K562 treated with DMSO at 1 percent for 48 hours (cell line): ENCODE results near the gene LAG3. TPM values are rescaled to one million over a fixed set of nuclear protein-coding genes. Genes with fewer than 3 reads are reported as not detected.

ENCODE experiments used
- total RNA-seq: library from RNA; unstranded; fragments of 300-600 nt; gene quantifications from 2 replicates; pipeline ENCODE4 v1.2.3, GENCODE V29; 2022; ENCODE audit warnings: low replicate concordance; ENCODE audit errors: extremely low read depth

LAG3 gene
- total RNA-seq, result not detected in 2 replicates

DNA sequence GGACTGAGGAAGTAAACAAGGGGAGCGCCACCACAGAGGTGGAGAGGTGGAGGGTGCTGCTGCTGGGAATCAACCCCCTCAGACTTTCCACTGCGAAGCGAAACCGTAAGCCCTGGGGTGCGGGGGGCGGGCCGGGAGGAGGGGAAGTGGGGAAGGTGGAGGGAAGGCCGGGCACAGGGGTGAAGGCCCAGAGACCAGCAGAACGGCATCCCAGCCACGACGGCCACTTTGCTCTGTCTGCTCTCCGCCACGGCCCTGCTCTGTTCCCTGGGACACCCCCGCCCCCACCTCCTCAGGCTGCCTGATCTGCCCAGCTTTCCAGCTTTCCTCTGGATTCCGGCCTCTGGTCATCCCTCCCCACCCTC, at the start of gene LAG3:
TSS of gene LAG3 (plus strand) at position 190 of the 365 bp plus-strand sequence. CDS start 333 bp downstream, outside the sequence.

GRCh38 chr12:6723607-6724408, 48.5 kb upstream of the LAG3 start, which contains the start of gene COPS7A:
Gene COPS7A (plus strand): TSS chr12:6724046. CDS start chr12:6724657, 611 bp downstream.

GRCh38 chr12:6752921-6753771, 19.2 kb upstream of the LAG3 start, which contains the start of gene MLF2:
Gene MLF2 (minus strand): TSS chr12:6753141. CDS start chr12:6752334, 807 bp downstream.

GRCh38 chr12:6765634-6766581, 6.4 kb upstream of the LAG3 start, which contains the start of gene PTMS:
Gene PTMS (plus strand): TSS chr12:6766363. CDS start chr12:6766706, 343 bp downstream.

DNA sequence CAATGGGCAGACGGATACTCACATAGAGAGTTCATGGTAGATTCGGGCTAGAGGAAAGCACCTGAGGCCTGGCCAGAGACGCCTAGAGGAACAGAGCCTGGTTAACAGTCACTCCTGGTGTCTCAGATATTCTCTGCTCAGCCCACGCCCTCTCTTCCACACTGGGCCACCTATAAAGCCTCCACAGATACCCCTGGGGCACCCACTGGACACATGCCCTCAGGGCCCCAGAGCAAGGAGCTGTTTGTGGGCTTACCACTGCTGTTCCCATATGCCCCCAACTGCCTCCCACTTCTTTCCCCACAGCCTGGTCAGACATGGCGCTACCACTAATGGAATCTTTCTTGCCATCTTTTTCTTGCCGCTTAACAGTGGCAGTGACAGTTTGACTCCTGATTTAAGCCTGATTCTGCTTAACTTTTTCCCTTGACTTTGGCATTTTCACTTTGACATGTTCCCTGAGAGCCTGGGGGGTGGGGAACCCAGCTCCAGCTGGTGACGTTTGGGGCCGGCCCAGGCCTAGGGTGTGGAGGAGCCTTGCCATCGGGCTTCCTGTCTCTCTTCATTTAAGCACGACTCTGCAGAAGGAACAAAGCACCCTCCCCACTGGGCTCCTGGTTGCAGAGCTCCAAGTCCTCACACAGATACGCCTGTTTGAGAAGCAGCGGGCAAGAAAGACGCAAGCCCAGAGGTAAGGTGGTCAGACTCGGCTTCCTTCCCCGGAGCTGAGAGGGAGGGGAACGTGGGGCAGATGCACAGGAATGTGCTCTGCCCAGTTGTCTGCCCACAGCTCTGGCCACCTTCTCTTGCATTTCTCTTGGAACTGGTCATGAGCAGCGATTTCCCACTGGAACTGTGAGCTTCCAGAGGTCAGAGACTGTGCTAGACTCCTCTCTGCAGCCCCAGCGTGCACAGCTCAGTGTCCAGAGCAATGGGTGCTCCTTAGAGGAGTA, 16.9 kb downstream of the LAG3 start, which contains the start of gene CD4:
TSS of gene CD4 (plus strand) at position 557 of the 953 bp plus-strand sequence. CDS start 10,611 bp downstream, outside the sequence.

GRCh38 chr12:6821591-6822425, 49.5 kb downstream of the LAG3 start, which contains the start of gene GPR162:
Gene GPR162 (plus strand): TSS chr12:6821821. CDS start chr12:6823899, 2,078 bp downstream.

Other genes with a start within 250 kb of the LAG3 start
- 996 and 1,689 TPM in 2 replicates for gene GAPDH, start 238.0 kb upstream of the LAG3 start, total RNA-seq
- not detected in 2 replicates for gene IFFO1, start 216.5 kb upstream of the LAG3 start, total RNA-seq
- not detected in 2 replicates for gene NOP2, start 204.2 kb upstream of the LAG3 start, total RNA-seq
- gene CHD4, start 165.1 kb upstream of the LAG3 start, total RNA-seq, result 161 and 363 TPM in 2 replicates
- not detected in 2 replicates for gene LPAR5, start 136.6 kb upstream of the LAG3 start, total RNA-seq
- gene ACRBP, start 125.1 kb upstream of the LAG3 start, total RNA-seq, result not detected in 2 replicates
- not detected in 2 replicates for gene ING4, start 109.4 kb upstream of the LAG3 start, total RNA-seq
- gene ZNF384, start 83.1 kb upstream of the LAG3 start, total RNA-seq, result not detected in 2 replicates
- gene PIANP, start 71.7 kb upstream of the LAG3 start, total RNA-seq, result not detected in 2 replicates
- not detected in 2 replicates for gene COPS7A, start 48.5 kb upstream of the LAG3 start, total RNA-seq
- not detected in 2 replicates for gene MLF2, start 19.4 kb upstream of the LAG3 start, total RNA-seq
- gene PTMS, start 6.2 kb upstream of the LAG3 start, total RNA-seq, result 561 TPM in 1 of 2 replicates, not detected in the other
- not detected in 2 replicates for gene CD4, start 17.0 kb downstream of the LAG3 start, total RNA-seq
- gene GPR162, start 49.3 kb downstream of the LAG3 start, total RNA-seq, result not detected in 2 replicates
- not detected in 2 replicates for gene P3H3, start 55.9 kb downstream of the LAG3 start, total RNA-seq
- not detected in 2 replicates for gene GNB3, start 68.4 kb downstream of the LAG3 start, total RNA-seq
- not detected in 2 replicates for gene CDCA3, start 78.8 kb downstream of the LAG3 start, total RNA-seq
- 152 TPM in 1 of 2 replicates, not detected in the other for gene USP5, start 79.6 kb downstream of the LAG3 start, total RNA-seq
- gene TPI1, start 95.0 kb downstream of the LAG3 start, total RNA-seq, result 376 TPM in 1 of 2 replicates, not detected in the other
- gene SPSB2, start 100.8 kb downstream of the LAG3 start, total RNA-seq, result not detected in 2 replicates
- gene LRRC23, start 132.3 kb downstream of the LAG3 start, total RNA-seq, result not detected in 2 replicates
- not detected in 2 replicates for gene ENO2, start 142.1 kb downstream of the LAG3 start, total RNA-seq
- gene ATN1, start 155.4 kb downstream of the LAG3 start, total RNA-seq, result not detected in 2 replicates
- gene RNU7-1, start 171.3 kb downstream of the LAG3 start, total RNA-seq, result not detected in 2 replicates
- gene C12orf57, start 171.5 kb downstream of the LAG3 start, total RNA-seq, result not detected in 2 replicates
- gene PTPN6, start 178.8 kb downstream of the LAG3 start, total RNA-seq, result not detected in 2 replicates
- gene PHB2, start 198.1 kb downstream of the LAG3 start, total RNA-seq, result not detected in 2 replicates
- not detected in 2 replicates for gene EMG1, start 198.4 kb downstream of the LAG3 start, total RNA-seq
- not detected in 2 replicates for gene LPCAT3, start 246.0 kb downstream of the LAG3 start, total RNA-seq